Endodermal cell (in vitro differentiated cells): Measurements from ENCODE around the gene ZZZ3. TPM values are rescaled to one million over a fixed set of nuclear protein-coding genes. Genes with fewer than 3 reads are reported as not detected.
"Not testable (repeated sequence)": the region's sequence is repeated elsewhere in the genome, so short reads cannot be mapped to it uniquely, and the experiment has no call there.

ENCODE experiments used
- DNase-seq: peaks from one replicate; pipeline ENCODE4 v3.0.0-alpha.2; 2017
- H3K27ac ChIP-seq: 2 replicates; pipeline ENCODE4 v1.5.1; 2013; ENCODE audit warnings: mild to moderate bottlenecking, low read depth, low read length, moderate library complexity
- H3K27me3 ChIP-seq: 2 replicates; pipeline ENCODE4 v1.6.1; 2013; ENCODE audit warnings: mild to moderate bottlenecking, low read length, moderate library complexity; ENCODE audit not compliant: insufficient read depth, control insufficient read depth, poor library complexity, severe bottlenecking
- H3K36me3 ChIP-seq: 2 replicates; pipeline ENCODE4 v1.7.0; 2013; ENCODE audit warnings: mild to moderate bottlenecking, low read length, moderate library complexity; ENCODE audit not compliant: control insufficient read depth, insufficient read depth
- H3K4me1 ChIP-seq: one replicate; pipeline ENCODE4 v1.7.0; 2013; ENCODE audit warnings: low read length; ENCODE audit not compliant: control insufficient read depth, insufficient read depth
- H3K4me3 ChIP-seq: 2 replicates; pipeline ENCODE4 v1.5.1; 2013; ENCODE audit warnings: mild to moderate bottlenecking, low read length, moderate library complexity
- H3K9ac ChIP-seq: 2 replicates; pipeline ENCODE4 v1.6.1; 2013; ENCODE audit warnings: mild to moderate bottlenecking, low read length, moderate library complexity; ENCODE audit not compliant: poor library complexity, severe bottlenecking; ENCODE audit errors: extremely low read depth
- H3K9me3 ChIP-seq: 2 replicates; pipeline ENCODE4 v1.6.1; 2013; ENCODE audit warnings: mild to moderate bottlenecking, low read length, moderate library complexity; ENCODE audit not compliant: control insufficient read depth
- H3K27ac Mint-ChIP-seq: 2 replicates; pipeline ENCODE4 v1.8.0; 2020; ENCODE audit warnings: mixed read lengths
- H3K27me3 Mint-ChIP-seq: 2 replicates; pipeline ENCODE4 v1.8.0; 2021; ENCODE audit warnings: mild to moderate bottlenecking, mixed read lengths; ENCODE audit not compliant: insufficient read depth
- H3K36me3 Mint-ChIP-seq: 2 replicates; pipeline ENCODE4 v1.8.0; 2020; ENCODE audit warnings: low read depth, mixed read lengths
- H3K4me1 Mint-ChIP-seq: 2 replicates; pipeline ENCODE4 v1.8.0; 2020; ENCODE audit warnings: mixed read lengths
- H3K4me3 Mint-ChIP-seq: 2 replicates; pipeline ENCODE4 v1.8.0; 2020; ENCODE audit warnings: mild to moderate bottlenecking, moderate library complexity, mixed read lengths
- H3K9me3 Mint-ChIP-seq: 2 replicates; pipeline ENCODE4 v1.8.0; 2020; ENCODE audit warnings: mild to moderate bottlenecking, mixed read lengths
- CTCF ChIP-seq: fragments of 200-600 bp; sonication (generic); conservative IDR thresholded peaks from 2 replicates; pipeline ENCODE4 v1.5.0; 2021; ENCODE audit warnings: antibody characterized with exemption, mild to moderate bottlenecking
- WGBS, 2 experiments: methylation state at CpG; one replicate each; pipeline versions ENCODE4 v1.1.5 to v1.1.7; 2013; ENCODE audit warnings: missing lambda C conversion rate in 2 of 2, mixed read lengths in 1 of 2; ENCODE audit not compliant: insufficient coverage in 1 of 2, insufficient read length in 1 of 2; 5-methylcytosine and 5-hydroxymethylcytosine counted together
- total RNA-seq, 2 donors: library from RNA; stranded (reverse); fragmentation: NEBNext Ultra II Directional in 1 of 2; extraction: Animal tissue kit (Norgen Biotek cat#: 25700) in 1 of 2; gene quantifications; 2 replicates in 1 of 2; 3 replicates in 1 of 2; pipeline ENCODE4 v1.2.1, GENCODE V29; 2021

ZZZ3 gene
- total RNA-seq, 2 donors from 2014 or later = 55.4 to 56.2 TPM

GRCh38 chr1:77706321-77706720, 23.9 kb upstream of the ZZZ3 start:
- DNase-seq = no peak
- Histone ChIP-seq H3K27ac (no peak overlapping the region), H3K27me3 (no peaks in the 10 kb centered on the region), H3K9me3 (no peaks in the 10 kb centered on the region), H3K9ac (no peak overlapping the region), H3K36me3 (peaks cover 38% of the 10 kb centered on the region), H3K4me3 (no peak overlapping the region), H3K4me1 (no peaks in the 10 kb centered on the region)
- Mint-ChIP-seq H3K27me3 (no peaks in the 10 kb centered on the region), H3K27ac (no peak overlapping the region), H3K36me3 (peaks cover 20% of the 10 kb centered on the region), H3K4me3 (no peak overlapping the region), H3K4me1 (no peaks in the 10 kb centered on the region), H3K9me3 (no peaks in the 10 kb centered on the region)
- no peak for TF ChIP-seq CTCF
- 94 to 100% methylated on average over 4 of the region's 4 CpGs for WGBS, 2 experiments

DNA sequence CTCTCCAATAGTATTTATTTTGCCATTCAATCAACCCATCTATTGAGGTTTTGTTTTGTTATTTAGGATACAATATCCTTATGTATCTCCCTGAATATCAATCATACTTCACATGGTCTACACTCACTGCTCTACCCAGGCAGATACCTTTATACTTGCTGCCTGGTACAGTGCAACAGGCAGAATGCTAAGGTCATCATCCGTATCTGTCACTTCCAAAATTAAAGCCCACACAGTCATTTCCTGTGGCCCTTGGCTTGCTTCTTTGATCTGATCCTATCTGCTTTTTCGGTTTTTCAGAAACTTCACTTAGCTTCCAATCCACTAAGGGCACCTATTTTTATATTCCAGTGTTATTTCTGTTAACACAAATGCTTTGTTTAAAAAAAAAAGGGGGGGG, 22.3 kb upstream of the ZZZ3 start:
- Histone ChIP-seq H3K9ac (no peak overlapping the region), H3K4me3 (no peak overlapping the region), H3K27me3 (no peaks in the 10 kb centered on the region), H3K9me3 (peaks cover 2% of the 10 kb centered on the region), H3K27ac (no peak overlapping the region), H3K36me3 (peaks cover 25% of the 10 kb centered on the region), H3K4me1 (no peaks in the 10 kb centered on the region)
- Mint-ChIP-seq H3K4me3 (no peak overlapping the region), H3K36me3 (peaks cover 16% of the 10 kb centered on the region), H3K27me3 (no peaks in the 10 kb centered on the region), H3K9me3 (peaks cover 2% of the 10 kb centered on the region), H3K27ac (no peak overlapping the region), H3K4me1 (no peaks in the 10 kb centered on the region)
- WGBS, 2 experiments = 88 to 100% methylated on average over 1 to 2 of the region's 2 CpGs
- no peak for DNase-seq
- no peak for TF ChIP-seq CTCF

DNA sequence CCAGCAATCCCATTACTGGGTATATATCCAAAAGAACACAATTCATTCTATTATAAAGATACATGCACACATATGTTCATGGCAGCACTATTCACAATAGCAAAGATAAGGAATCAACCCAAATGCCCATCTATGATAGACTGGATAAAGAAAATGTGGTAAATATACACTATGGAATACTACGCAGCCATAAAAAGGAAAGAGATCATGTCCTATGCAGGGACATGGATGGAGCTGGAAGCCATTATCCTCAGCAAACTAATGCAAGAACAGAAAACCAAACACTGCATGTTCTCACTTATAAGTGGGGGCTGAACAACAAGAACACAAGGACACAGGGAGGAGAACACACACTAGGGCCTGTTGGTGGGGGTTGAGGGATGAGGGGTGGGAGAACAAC, 17.2 kb upstream of the ZZZ3 start:
- not testable (repeated sequence) for DNase-seq, H3K27me3 ChIP-seq, H3K27ac Mint-ChIP-seq, H3K4me1 Mint-ChIP-seq, H3K9ac ChIP-seq, H3K4me3 ChIP-seq, H3K4me3 Mint-ChIP-seq, H3K27ac ChIP-seq, H3K4me1 ChIP-seq, H3K9me3 Mint-ChIP-seq, H3K27me3 Mint-ChIP-seq, H3K9me3 ChIP-seq
- H3K36me3 ChIP-seq = peaks cover 23% of the 10 kb centered on the region
- WGBS, 2 experiments = 100% methylated on average over 1 of the region's 1 CpG; no CpG with 5 or more reads in 1 of the 2 experiments
- H3K36me3 Mint-ChIP-seq = peaks cover 36% of the 10 kb centered on the region

DNA sequence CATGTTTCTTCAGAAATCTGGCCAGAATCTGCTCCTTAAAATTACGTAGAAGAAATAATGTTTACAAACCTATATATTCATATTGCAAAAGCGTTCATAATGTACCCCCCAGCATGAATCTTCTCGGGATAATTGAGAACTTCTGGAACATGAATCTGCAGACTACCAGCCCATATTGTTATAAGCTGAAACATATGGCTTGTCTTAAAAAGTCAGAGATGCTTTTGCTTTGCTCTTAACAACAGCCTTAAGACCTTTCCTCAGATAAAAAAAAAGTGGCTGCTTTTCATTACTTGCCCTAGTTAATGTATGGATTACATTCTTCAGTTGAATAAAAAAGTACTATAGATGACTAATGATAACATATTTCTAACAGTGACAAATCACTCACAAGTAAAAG, 15.0 kb upstream of the ZZZ3 start:
- no peak overlapping the region for H3K9ac ChIP-seq
- peaks cover 47% of the 10 kb centered on the region for H3K36me3 Mint-ChIP-seq
- 92 to 100% methylated on average over 3 of the region's 3 CpGs for WGBS, 2 experiments
- H3K4me3 Mint-ChIP-seq = no peak overlapping the region
- peaks cover 28% of the 10 kb centered on the region for H3K36me3 ChIP-seq
- DNase-seq = no peak
- peaks cover 4% of the 10 kb centered on the region for H3K9me3 ChIP-seq
- H3K27ac ChIP-seq = no peak overlapping the region
- no peaks in the 10 kb centered on the region for H3K4me1 Mint-ChIP-seq
- H3K4me3 ChIP-seq = no peak overlapping the region
- no peak overlapping the region for H3K27ac Mint-ChIP-seq
- no peak for TF ChIP-seq CTCF
- peaks cover 3% of the 10 kb centered on the region for H3K9me3 Mint-ChIP-seq
- no peaks in the 10 kb centered on the region for H3K27me3 ChIP-seq
- H3K27me3 Mint-ChIP-seq = no peaks in the 10 kb centered on the region
- no peaks in the 10 kb centered on the region for H3K4me1 ChIP-seq
